ENCODE measurements around the gene DCTN2. TPM values are rescaled to one million over a fixed set of nuclear protein-coding genes. Genes with fewer than 3 reads are reported as not detected.

The DCTN2 gene
- total RNA-seq, 4 donors from 2014 or later, result 161 to 243 (median 202) TPM

DNA sequence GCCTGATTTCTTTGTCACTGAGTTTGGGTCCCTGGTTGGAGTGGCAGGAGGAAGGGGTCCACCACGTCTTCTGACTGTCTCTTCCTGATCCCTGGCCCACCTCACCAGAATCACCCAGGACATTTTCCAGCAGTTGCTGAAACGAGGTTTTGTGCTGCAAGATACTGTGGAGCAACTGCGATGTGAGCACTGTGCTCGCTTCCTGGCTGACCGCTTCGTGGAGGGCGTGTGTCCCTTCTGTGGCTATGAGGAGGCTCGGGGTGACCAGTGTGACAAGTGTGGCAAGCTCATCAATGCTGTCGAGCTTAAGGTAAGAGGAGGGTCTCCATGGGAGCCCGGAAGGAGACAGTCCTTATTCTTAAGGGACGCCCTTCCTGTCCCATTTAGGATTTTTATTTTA, 46.8 kb downstream of the DCTN2 start:
- Histone ChIP-seq H3K4me1 (no peaks in the 10 kb centered on the region), H3K27me3 (no peaks in the 10 kb centered on the region), H3K9me3 (no peaks in the 10 kb centered on the region), H3K4me3 (no peak overlapping the region), H3K36me3 (peaks cover 56 to 100% (median 91%) of the 10 kb centered on the region in 4 donors), H3K27ac (replicated peaks in 1 of 4) (no peak overlapping the region)
- intact Hi-C loops (cut with DNase I), result no loop called here
- no peak for DNase-seq (ENCODE audit: extremely low spot score)
- WGBS, result 88% methylated on average over 11 of the region's 11 CpGs
- TF ChIP-seq, protein P1, sequence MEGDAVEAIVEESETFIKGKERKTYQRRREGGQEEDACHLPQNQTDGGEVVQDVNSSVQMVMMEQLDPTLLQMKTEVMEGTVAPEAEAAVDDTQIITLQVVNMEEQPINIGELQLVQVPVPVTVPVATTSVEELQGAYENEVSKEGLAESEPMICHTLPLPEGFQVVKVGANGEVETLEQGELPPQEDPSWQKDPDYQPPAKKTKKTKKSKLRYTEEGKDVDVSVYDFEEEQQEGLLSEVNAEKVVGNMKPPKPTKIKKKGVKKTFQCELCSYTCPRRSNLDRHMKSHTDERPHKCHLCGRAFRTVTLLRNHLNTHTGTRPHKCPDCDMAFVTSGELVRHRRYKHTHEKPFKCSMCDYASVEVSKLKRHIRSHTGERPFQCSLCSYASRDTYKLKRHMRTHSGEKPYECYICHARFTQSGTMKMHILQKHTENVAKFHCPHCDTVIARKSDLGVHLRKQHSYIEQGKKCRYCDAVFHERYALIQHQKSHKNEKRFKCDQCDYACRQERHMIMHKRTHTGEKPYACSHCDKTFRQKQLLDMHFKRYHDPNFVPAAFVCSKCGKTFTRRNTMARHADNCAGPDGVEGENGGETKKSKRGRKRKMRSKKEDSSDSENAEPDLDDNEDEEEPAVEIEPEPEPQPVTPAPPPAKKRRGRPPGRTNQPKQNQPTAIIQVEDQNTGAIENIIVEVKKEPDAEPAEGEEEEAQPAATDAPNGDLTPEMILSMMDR (IDR thresholded peaks at IDR 0.05), result no peak
- TF ChIP-seq POLR2A (IDR thresholded peaks at IDR 0.05; ENCODE audit: low read depth), result no peak

DNA sequence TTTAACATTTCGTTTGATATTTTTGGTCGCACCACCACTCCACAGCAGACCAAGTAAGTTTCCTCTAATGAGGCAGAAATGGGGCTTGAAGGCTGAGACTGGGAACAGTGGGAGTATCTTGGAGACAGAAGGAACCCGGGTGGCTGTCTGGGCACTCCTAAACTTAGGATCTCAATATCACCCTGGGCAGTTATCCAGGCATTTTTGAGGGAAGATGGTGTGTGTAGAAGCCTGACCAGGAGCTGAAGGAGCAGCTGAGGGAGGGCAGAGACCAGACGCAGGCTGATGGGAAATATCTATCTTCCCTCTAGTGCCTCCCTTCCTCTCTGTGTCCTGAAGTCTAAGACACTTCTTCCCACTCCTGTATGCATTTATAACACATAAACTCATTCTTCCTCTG, 48.4 kb downstream of the DCTN2 start:
- Histone ChIP-seq H3K27ac (replicated peaks in 1 of 4) (no peak overlapping the region), H3K27me3 (no peaks in the 10 kb centered on the region), H3K4me1 (no peaks in the 10 kb centered on the region), H3K4me3 (no peak overlapping the region), H3K36me3 (peaks cover 45 to 92% (median 80%) of the 10 kb centered on the region in 4 donors), H3K9me3 (no peaks in the 10 kb centered on the region)
- no peak for DNase-seq (ENCODE audit: extremely low spot score)
- intact Hi-C loops (cut with DNase I), result no loop called here
- TF ChIP-seq, protein P1 (IDR thresholded peaks at IDR 0.05), result no peak
- TF ChIP-seq POLR2AphosphoS5 (IDR thresholded peaks at IDR 0.05) (no peak), EP300 (IDR thresholded peaks at IDR 0.05) (no peak)
- 95% methylated on average over 4 of the region's 4 CpGs for WGBS

DNA sequence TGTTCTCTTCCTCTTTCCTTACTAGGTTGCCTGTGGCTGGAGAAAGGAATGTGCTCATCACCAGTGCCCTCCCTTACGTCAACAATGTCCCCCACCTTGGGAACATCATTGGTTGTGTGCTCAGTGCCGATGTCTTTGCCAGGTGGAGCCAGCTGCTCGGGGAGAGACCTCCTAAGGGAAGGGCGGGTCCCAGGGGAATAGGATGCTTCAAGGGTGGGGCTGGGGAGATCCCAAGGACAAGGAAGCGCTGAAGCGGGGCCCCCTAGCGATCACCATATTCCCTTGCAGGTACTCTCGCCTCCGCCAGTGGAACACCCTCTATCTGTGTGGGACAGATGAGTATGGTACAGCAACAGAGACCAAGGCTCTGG, 48.9 kb downstream of the DCTN2 start:
- no peak for DNase-seq (ENCODE audit: extremely low spot score)
- intact Hi-C loops (cut with DNase I), result no loop called here
- Histone ChIP-seq H3K9me3 (no peaks in the 10 kb centered on the region), H3K27ac (replicated peaks in 1 of 4) (no peak overlapping the region), H3K36me3 (peaks cover 40 to 88% (median 75%) of the 10 kb centered on the region in 4 donors), H3K4me1 (no peaks in the 10 kb centered on the region), H3K4me3 (no peak overlapping the region), H3K27me3 (no peaks in the 10 kb centered on the region)
- TF ChIP-seq, protein P1 (IDR thresholded peaks at IDR 0.05), result no peak
- TF ChIP-seq POLR2AphosphoS5 (IDR thresholded peaks at IDR 0.05) (no peak), POLR2A (IDR thresholded peaks at IDR 0.05; ENCODE audit: low read depth) (no peak), EP300 (IDR thresholded peaks at IDR 0.05) (no peak)
- 75% methylated on average over 7 of the region's 9 CpGs for WGBS

DNA sequence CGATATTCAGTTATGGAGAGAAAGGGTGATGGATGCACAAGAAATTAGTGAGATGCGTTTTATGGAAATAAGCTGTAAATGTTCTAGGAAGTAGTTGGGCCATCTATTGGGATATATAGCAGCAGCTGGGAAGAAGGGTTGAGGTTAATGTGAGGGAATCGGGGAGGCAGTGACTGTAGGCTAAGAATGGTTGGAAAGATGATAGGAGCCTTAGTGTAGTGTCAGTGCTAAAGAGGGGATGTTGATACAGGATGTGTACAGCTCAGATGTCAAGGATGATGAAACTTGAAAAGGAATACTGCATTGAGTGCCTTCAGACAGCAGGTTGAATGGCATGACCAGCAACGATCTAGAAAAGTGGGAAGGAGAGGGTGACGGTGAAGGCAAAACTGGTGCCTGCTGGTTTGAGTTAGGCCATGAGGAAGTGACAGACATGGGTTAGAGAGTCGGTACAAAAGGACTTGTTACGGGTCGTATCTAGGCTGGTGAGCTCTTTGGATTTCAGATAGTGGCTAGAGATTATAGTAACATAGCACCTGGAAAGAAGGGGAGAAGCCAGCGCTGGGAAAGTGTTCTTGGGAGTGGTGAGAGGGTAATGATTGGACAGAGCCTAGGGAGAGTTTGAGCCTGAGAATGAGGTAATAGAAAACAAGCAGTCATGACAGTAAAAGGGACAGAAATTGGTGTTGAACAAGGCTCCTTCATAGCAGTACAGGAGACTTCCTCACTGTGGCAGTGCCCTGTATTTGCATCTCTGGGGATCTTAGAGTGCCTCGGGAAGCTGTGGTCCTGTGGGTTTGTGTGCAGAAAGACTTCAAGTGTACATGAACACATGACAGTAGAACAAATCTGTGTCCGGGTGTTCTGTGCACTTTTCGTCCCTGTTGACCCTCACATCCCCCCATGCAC, 49.5 kb downstream of the DCTN2 start:
- Histone ChIP-seq H3K36me3 (peaks cover 44 to 87% (median 75%) of the 10 kb centered on the region in 4 donors), H3K4me1 (no peaks in the 10 kb centered on the region), H3K4me3 (no peak overlapping the region), H3K27ac (replicated peaks in 1 of 4) (no peak overlapping the region), H3K9me3 (no peaks in the 10 kb centered on the region), H3K27me3 (no peaks in the 10 kb centered on the region)
- intact Hi-C loops (cut with DNase I), result no loop called here
- no peak for DNase-seq (ENCODE audit: extremely low spot score)
- TF ChIP-seq, protein P1 (IDR thresholded peaks at IDR 0.05), result no peak
- TF ChIP-seq POLR2A (IDR thresholded peaks at IDR 0.05; ENCODE audit: low read depth), result no peak
- no peak for TF ChIP-seq POLR2AphosphoS5 (IDR thresholded peaks at IDR 0.05)
- no peak for TF ChIP-seq EP300 (IDR thresholded peaks at IDR 0.05)
- WGBS, result 87% methylated on average over 12 of the region's 12 CpGs
